CD4-positive, alpha-beta memory T cell (primary cell): Measurements from ENCODE around the gene KMT2D. TPM values are rescaled to one million over a fixed set of nuclear protein-coding genes. Genes with fewer than 3 reads are reported as not detected.
A peak's percentile ranks its signal among the peaks of the same experiment; 100 is the strongest.

Source experiments
- CTCF ChIA-PET: fragments of 350-600 bp; sonication (Branson Sonifier 250); formaldehyde crosslinking; loops from one replicate; lab custom pipeline; 2021; ENCODE audit warnings: inconsistent platforms; ENCODE audit not compliant: partially characterized antibody; lab: Charles Lee
- POLR2A ChIA-PET: fragments of 350-600 bp; sonication (Branson Sonifier 250); formaldehyde crosslinking; loops from one replicate; lab custom pipeline; 2021; ENCODE audit not compliant: partially characterized antibody; lab: Charles Lee
- DNase-seq, 5 donors: peaks; one replicate each; pipeline versions ENCODE4 v3.0.0 to v3.0.0-alpha.2; 2020 to 2022; ENCODE audit warnings: mixed read lengths in 1 of 5
- H3K27ac ChIP-seq: one replicate; pipeline ENCODE4 v1.7.0; 2013; ENCODE audit warnings: low read depth, low read length
- H3K27me3 ChIP-seq: 2 replicates; pipeline ENCODE4 v1.7.0; 2013; ENCODE audit warnings: mild to moderate bottlenecking, low read length, moderate library complexity; ENCODE audit not compliant: insufficient read depth
- H3K36me3 ChIP-seq: 2 replicates; pipeline ENCODE4 v1.7.0; 2013; ENCODE audit warnings: mild to moderate bottlenecking, low read length, moderate library complexity; ENCODE audit not compliant: insufficient read depth
- H3K4me1 ChIP-seq: 2 replicates; pipeline ENCODE4 v1.7.0; 2013; ENCODE audit warnings: mild to moderate bottlenecking, low read length, moderate library complexity; ENCODE audit not compliant: insufficient read depth
- H3K4me3 ChIP-seq, 2 donors: one replicate each; pipeline ENCODE4 v1.7.0; 2013; ENCODE audit warnings: low read length in 2 of 2, mild to moderate bottlenecking in 1 of 2
- H3K9me3 ChIP-seq, 2 donors: one replicate each; pipeline ENCODE4 v1.7.0; 2013; ENCODE audit warnings: low read length in 2 of 2, control low read depth in 1 of 2; ENCODE audit not compliant: control insufficient read depth in 1 of 2
- H3K27ac Mint-ChIP-seq, 7 donors: one replicate each; pipeline ENCODE4 v1.8.0; 2020 to 2021; ENCODE audit warnings: mixed read lengths in 7 of 7, mild to moderate bottlenecking in 6 of 7, inconsistent platforms in 3 of 7, moderate library complexity in 3 of 7
- H3K27me3 Mint-ChIP-seq, 2 donors: one replicate each; pipeline ENCODE4 v1.8.0; 2020 to 2021; ENCODE audit warnings: mixed read lengths in 2 of 2
- H3K36me3 Mint-ChIP-seq, 2 donors: one replicate each; pipeline ENCODE4 v1.8.0; 2020 to 2021; ENCODE audit warnings: mixed read lengths in 2 of 2, inconsistent platforms in 1 of 2, mild to moderate bottlenecking in 1 of 2
- H3K4me1 Mint-ChIP-seq, 4 donors: one replicate each; pipeline ENCODE4 v1.8.0; 2020 to 2021; ENCODE audit warnings: mixed read lengths in 4 of 4, mild to moderate bottlenecking in 1 of 4
- H3K4me3 Mint-ChIP-seq, 8 donors: one replicate each; pipeline ENCODE4 v1.8.0; 2020 to 2021; ENCODE audit warnings: mixed read lengths in 8 of 8, mild to moderate bottlenecking in 7 of 8, moderate library complexity in 6 of 8, inconsistent platforms in 3 of 8
- H3K9me3 Mint-ChIP-seq, 8 donors: one replicate each; pipeline ENCODE4 v1.8.0; 2020 to 2021; ENCODE audit warnings: mixed read lengths in 8 of 8, mild to moderate bottlenecking in 5 of 8, inconsistent platforms in 3 of 8, moderate library complexity in 1 of 8
- intact Hi-C: fragments of 100-400 bp; cut with micrococcal nuclease; formaldehyde crosslinking; loops from one replicate; pipeline ENCODE4 v1.15.1; 2023
- polyA plus RNA-seq, 2 donors: library from polyadenylated mRNA; unstranded; fragments of 300-500 nt; fragmentation: Illumina TruSeq; gene quantifications; one replicate each; pipeline ENCODE4 v1.2.3, GENCODE V29; 2021
- total RNA-seq, 2 experiments: library from RNA; stranded (reverse); gene quantifications; one replicate each; pipeline ENCODE4 v1.2.3, GENCODE V29; 2021

Gene KMT2D
- total and polyA plus RNA-seq, 4 experiments from 2014 or later, result 0.16 to 159 (median 79.8) TPM

DNA sequence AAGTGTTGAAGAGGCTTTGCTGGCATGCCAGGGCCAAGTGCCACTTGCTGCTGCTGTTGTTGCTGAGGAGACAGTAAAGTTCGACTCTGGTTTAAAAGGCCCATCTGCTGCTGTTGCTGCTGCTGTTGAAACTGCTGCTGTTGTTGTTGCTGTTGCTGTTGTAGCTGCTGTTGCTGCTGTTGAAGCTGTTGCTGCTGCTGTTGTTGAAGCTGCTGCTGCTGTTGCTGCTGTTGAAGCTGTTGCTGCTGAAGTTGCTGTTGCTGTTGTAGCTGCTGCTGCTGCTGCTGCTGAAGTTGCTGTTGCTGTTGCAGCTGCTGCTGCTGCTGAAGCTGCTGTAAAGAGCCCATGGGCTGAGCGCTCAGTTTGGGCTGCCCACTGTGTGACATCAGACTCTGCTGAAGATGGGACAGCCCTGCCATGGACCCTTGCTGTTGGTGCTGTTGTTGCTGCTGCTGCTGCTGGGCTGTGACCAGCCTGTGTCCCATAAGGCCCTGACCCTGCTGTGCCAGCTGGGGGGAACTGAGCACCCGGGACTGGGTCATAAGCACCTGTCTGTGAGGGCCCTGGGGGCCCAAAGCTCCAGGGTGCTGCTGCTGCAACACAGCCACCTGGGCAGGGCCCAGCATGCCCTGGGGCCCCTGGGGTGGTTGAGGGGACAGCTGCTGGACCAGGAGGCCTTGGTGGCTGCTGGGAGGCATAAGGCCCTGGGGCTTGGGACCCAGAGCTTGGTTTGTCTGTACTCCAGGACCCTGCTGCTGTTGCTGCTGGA lies 27.7 kb downstream of the KMT2D start:
- H3K9me3 Mint-ChIP-seq, result no peaks in the 10 kb centered on the region
- Histone ChIP-seq H3K27me3 (no peaks in the 10 kb centered on the region), H3K9me3 (no peaks in the 10 kb centered on the region), H3K4me1 (no peaks in the 10 kb centered on the region), H3K4me3 (no peak overlapping the region), H3K27ac (no peak overlapping the region), H3K36me3 (peaks cover 55% of the 10 kb centered on the region)
- CTCF ChIA-PET, result interaction anchor here (2.7 kb wide), 1 partner anchor 11 kb away, joined by 14 read pairs; no protein-coding TSS in a partner anchor
- intact Hi-C loops, result no loop called here
- no peak overlapping the region for H3K4me3 Mint-ChIP-seq
- H3K36me3 Mint-ChIP-seq, result peaks cover 13 to 60% of the 10 kb centered on the region in 2 donors
- H3K4me1 Mint-ChIP-seq, result peaks cover 0 to 7% (median 0%) of the 10 kb centered on the region in 4 donors
- peak overlapping the region in 4 of 7 donors; percentile 17 to 71 (median 67) for H3K27ac Mint-ChIP-seq
- POLR2A ChIA-PET, result interaction anchor here (0.9 to 1.1 kb wide), 2 partner anchors 11 to 13 kb away, joined by 3 read pairs; no protein-coding TSS in a partner anchor
- H3K27me3 Mint-ChIP-seq, result no peaks in the 10 kb centered on the region
- no peak for DNase-seq

DNA sequence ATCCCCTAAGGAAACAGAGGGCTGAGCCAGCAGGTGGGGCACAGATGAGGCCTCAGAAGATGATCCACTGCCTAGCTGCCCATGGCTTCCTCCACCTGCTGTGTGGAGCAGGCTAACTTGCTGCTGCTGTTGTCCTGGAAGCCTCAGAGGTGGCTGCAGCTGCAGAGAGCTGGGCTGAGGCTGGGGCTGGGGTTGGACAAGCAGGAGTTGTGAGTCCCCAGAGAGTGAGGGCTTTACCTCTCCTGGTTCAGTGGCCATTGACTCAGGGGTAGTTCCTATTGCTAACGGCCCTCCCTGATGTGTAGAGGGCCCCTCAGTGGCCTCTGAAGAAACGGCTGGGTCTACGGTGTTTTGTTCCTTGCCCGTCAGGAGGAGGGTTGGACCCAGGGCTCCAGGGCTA lies 28.3 kb downstream of the KMT2D start:
- H3K4me1 Mint-ChIP-seq, result peaks cover 0 to 7% (median 0%) of the 10 kb centered on the region in 4 donors
- intact Hi-C loops, result no loop called here
- Histone ChIP-seq H3K27ac (no peak overlapping the region), H3K9me3 (no peaks in the 10 kb centered on the region), H3K27me3 (no peaks in the 10 kb centered on the region), H3K36me3 (peaks cover 54% of the 10 kb centered on the region), H3K4me1 (no peaks in the 10 kb centered on the region), H3K4me3 (no peak overlapping the region)
- H3K9me3 Mint-ChIP-seq, result no peaks in the 10 kb centered on the region
- H3K36me3 Mint-ChIP-seq, result peaks cover 18 to 63% of the 10 kb centered on the region in 2 donors
- no peak for DNase-seq
- no peaks in the 10 kb centered on the region for H3K27me3 Mint-ChIP-seq
- no peak overlapping the region for H3K4me3 Mint-ChIP-seq
- CTCF ChIA-PET, result no interaction called here
- POLR2A ChIA-PET, result interaction anchor here (1.1 kb wide), 1 partner anchor 11 kb away, joined by 3 read pairs; no protein-coding TSS in a partner anchor
- H3K27ac Mint-ChIP-seq, result peak overlapping the region in 1 of 7 donors; percentile 68

DNA sequence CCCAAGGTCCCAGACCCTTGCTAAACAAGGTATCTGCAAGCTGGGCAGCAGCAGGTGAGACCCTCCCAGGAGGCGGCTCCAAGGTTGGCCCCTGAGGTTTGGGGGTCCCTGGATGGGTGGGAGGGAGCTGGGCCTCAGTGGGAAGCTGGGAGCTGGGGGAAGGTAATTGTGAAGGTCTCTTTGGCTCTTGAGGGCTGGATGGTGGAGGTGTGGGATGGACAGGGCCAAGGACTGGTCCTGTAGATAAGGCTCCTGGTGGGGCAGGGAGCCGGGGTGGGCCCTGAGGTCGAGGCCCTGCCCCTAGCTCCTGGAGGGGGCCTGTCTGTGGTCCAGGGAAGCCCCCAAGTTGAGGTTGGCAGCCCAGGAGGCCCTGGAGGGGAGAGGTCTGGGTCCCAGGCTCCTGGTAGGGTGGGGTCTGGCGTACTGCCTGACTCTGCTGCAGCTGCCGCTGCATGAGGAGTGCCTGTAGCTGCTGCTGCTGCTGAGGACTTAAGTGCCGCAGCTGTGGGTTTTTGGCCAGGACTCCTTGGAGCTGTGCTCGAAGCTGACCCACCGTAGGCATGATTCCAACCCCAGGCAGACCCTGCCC lies 28.9 kb downstream of the KMT2D start:
- H3K27me3 Mint-ChIP-seq, result no peaks in the 10 kb centered on the region
- peaks cover 18 to 64% of the 10 kb centered on the region in 2 donors for H3K36me3 Mint-ChIP-seq

DNA sequence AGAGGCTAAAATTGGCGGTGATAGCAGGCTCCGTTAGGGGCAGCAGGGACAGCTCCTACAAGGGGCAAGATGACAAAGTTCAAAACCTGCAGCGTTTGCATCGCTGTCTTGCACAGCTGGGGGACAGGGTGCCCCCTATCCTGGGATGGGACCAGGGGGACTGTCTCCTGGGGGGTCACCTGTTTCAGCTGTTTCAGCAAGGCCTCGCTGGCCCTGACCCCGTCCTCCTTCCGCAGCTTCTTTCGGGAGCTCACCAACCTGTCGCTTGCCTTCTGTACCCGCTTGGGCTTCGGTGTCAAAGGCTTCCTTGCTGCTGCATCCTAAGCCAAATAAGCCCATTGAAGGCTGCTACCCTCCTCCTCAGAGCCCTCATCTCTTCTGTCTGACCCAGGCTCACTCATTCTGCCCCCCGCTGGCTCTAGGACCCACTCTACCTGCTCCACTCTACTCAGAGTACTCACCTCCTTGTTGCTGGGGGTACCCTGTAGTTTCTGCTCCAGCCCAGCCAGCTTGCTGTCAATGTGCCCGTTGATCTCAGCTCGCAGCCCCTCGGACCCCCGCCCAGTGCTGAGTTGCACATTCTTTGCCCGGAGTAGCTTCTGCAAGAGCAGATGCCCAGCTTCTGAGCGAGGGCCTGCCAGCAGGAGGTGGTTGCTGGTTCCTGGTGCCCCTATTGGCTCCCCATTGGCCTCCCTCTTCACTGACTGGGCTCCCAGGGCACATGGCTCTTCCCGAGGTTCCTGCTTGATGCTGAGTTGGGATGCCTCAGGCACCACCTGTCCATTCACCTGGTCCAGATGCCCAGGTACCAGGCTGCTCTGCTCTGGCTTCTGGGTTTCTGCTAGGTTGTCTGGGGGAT lies 29.7 kb downstream of the KMT2D start:
- H3K9me3 ChIP-seq, result no peaks in the 10 kb centered on the region
- no peak for DNase-seq
- peaks cover 20 to 65% of the 10 kb centered on the region in 2 donors for H3K36me3 Mint-ChIP-seq
- peak overlapping the region in 1 of 8 donors; percentile 61 for H3K4me3 Mint-ChIP-seq
- intact Hi-C loops, result no loop called here
- H3K4me1 ChIP-seq, result no peaks in the 10 kb centered on the region
- H3K4me1 Mint-ChIP-seq, result peaks cover 0 to 4% (median 0%) of the 10 kb centered on the region in 4 donors
- peaks cover 59% of the 10 kb centered on the region for H3K36me3 ChIP-seq
- H3K27me3 Mint-ChIP-seq, result no peaks in the 10 kb centered on the region
- POLR2A ChIA-PET, result interaction anchor here (1.9 kb wide), 2 partner anchors 8 to 10 kb away, joined by 6 to 9 read pairs; no protein-coding TSS in a partner anchor
- CTCF ChIA-PET, result interaction anchor here (0.8 to 2.2 kb wide), 6 partner anchors 11 to 43 kb away, joined by 4 to 14 read pairs (median 6); no protein-coding TSS in a partner anchor
- H3K27me3 ChIP-seq, result no peaks in the 10 kb centered on the region
- no peak overlapping the region for H3K27ac ChIP-seq
- H3K4me3 ChIP-seq, result no peak overlapping the region
- H3K27ac Mint-ChIP-seq, result peak overlapping the region in 4 of 7 donors; percentile 31 to 75 (median 48)
- no peaks in the 10 kb centered on the region for H3K9me3 Mint-ChIP-seq

More for the DNA sequence above, 28.9 kb downstream of the KMT2D start:
- H3K27ac ChIP-seq, result no peak overlapping the region
- CTCF ChIA-PET, result interaction anchor here (0.8 kb wide), 1 partner anchor 12 kb away, joined by 4 read pairs; no protein-coding TSS in a partner anchor
- intact Hi-C loops, result no loop called here
- no peaks in the 10 kb centered on the region for H3K9me3 ChIP-seq
- POLR2A ChIA-PET, result interaction anchor here (1.1 kb wide), 1 partner anchor 12 kb away, joined by 3 read pairs; no protein-coding TSS in a partner anchor
- peaks cover 54% of the 10 kb centered on the region for H3K36me3 ChIP-seq
- H3K9me3 Mint-ChIP-seq, result no peaks in the 10 kb centered on the region
- DNase-seq, result no peak
- peak overlapping the region in 1 of 7 donors; percentile 46 for H3K27ac Mint-ChIP-seq
- H3K4me1 ChIP-seq, result no peaks in the 10 kb centered on the region
- H3K4me1 Mint-ChIP-seq, result peaks cover 0 to 6% (median 0%) of the 10 kb centered on the region in 4 donors
- H3K27me3 ChIP-seq, result no peaks in the 10 kb centered on the region
- H3K4me3 Mint-ChIP-seq, result no peak overlapping the region
- no peak overlapping the region for H3K4me3 ChIP-seq

DNA sequence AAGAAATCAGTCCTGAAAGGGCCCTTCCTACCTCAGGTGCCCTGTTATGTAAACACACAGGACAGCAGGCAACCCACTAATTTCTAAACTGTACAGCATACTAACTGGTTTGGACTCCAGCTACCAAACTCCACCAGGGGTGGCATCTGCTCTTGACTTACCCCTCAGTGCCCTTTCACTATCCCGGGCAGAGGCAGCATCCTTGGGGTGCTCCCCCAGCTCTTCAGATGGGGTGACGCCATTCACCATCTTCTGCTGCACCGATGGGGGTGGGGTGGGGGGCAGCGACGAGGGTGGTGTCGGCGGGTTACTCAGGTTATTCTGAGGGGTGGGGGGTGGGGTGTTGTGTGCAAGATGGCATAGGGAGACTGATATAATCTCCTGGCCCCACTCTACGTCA lies 30.5 kb downstream of the KMT2D start:
- Mint-ChIP-seq H3K36me3 (peaks cover 22 to 66% of the 10 kb centered on the region in 2 donors), H3K27me3 (no peaks in the 10 kb centered on the region), H3K27ac (peak overlapping the region in 4 of 7 donors; percentile 16 to 78 (median 53)), H3K4me3 (no peak overlapping the region), H3K4me1 (peaks cover 0 to 3% (median 0%) of the 10 kb centered on the region in 4 donors), H3K9me3 (no peaks in the 10 kb centered on the region)
- POLR2A ChIA-PET, result interaction anchor here (0.9 to 1.9 kb wide), 3 partner anchors 9 to 18 kb away, joined by 3 to 9 read pairs (median 6); no protein-coding TSS in a partner anchor
- intact Hi-C loops, result no loop called here
- peaks cover 67% of the 10 kb centered on the region for H3K36me3 ChIP-seq
- no peaks in the 10 kb centered on the region for H3K9me3 ChIP-seq
- no peaks in the 10 kb centered on the region for H3K4me1 ChIP-seq
- CTCF ChIA-PET, result interaction anchor here (1.4 to 2.2 kb wide), 6 partner anchors 10 to 215 kb away, joined by 3 to 14 read pairs (median 6); no protein-coding TSS in a partner anchor
- H3K27ac ChIP-seq, result no peak overlapping the region
- H3K4me3 ChIP-seq, result no peak overlapping the region
- DNase-seq, result no peak
- no peaks in the 10 kb centered on the region for H3K27me3 ChIP-seq

DNA sequence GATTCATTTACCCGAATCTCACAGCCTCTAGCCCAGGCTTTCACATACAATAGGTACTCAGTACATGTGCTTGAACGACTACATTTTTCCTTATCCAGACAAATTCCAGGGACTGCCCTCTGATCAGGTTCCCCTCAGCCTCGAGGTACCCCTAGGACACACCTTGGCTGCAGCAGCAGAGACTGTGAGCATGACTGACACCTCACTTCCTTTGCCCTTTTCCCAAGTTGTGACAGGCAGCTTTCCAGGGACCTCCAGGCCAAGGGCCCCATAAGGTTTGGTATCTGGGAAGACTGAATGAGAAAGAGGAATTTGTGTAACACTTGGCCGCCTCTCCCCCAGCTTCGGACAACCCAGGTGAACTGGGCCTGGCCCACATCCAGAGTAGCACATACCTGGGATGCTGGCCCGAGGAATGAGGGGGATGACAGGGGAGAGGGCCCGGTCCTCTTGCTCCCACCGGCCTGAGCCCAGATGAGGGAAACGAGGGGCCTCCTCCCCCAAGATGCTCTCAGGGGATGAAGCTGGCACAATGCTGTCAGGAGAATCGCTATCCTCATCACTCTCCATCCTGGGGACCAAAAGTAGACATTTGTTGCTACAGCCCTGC lies 31.8 kb downstream of the KMT2D start:
- Mint-ChIP-seq H3K9me3 (no peaks in the 10 kb centered on the region), H3K27ac (peak overlapping the region in 3 of 7 donors; percentile 22 to 66 (median 59)), H3K4me3 (peak overlapping the region in 1 of 8 donors; percentile 10), H3K36me3 (peaks cover 28 to 64% of the 10 kb centered on the region in 2 donors), H3K27me3 (no peaks in the 10 kb centered on the region), H3K4me1 (peaks cover 0 to 3% (median 0%) of the 10 kb centered on the region in 4 donors)
- ChIA-PET POLR2A (interaction anchor here (0.8 to 1.9 kb wide), 2 partner anchors 8 to 19 kb away, joined by 3 to 9 read pairs; no protein-coding TSS in a partner anchor), CTCF (interaction anchor here (1.3 to 2.2 kb wide), 4 partner anchors 15 to 214 kb away, joined by 3 to 14 read pairs (median 4); no protein-coding TSS in a partner anchor)
- peaks cover 64% of the 10 kb centered on the region for H3K36me3 ChIP-seq
- no peaks in the 10 kb centered on the region for H3K27me3 ChIP-seq
- no peaks in the 10 kb centered on the region for H3K9me3 ChIP-seq
- no peak for DNase-seq
- H3K4me1 ChIP-seq, result no peaks in the 10 kb centered on the region
- intact Hi-C loops, result no loop called here
- no peak overlapping the region for H3K27ac ChIP-seq
- H3K4me3 ChIP-seq, result no peak overlapping the region
